ENCODE results near the gene MGAT2. TPM values are rescaled to one million over a fixed set of nuclear protein-coding genes. Genes with fewer than 3 reads are reported as not detected.
A peak's percentile ranks its signal among the peaks of the same experiment; 100 is the strongest.
"Not testable (repeated sequence)": the region's sequence is repeated elsewhere in the genome, so short reads cannot be mapped to it uniquely, and the experiment has no call there.

The MGAT2 gene
- total RNA-seq, 2 experiments from 2014 or later: 40.4 to 43.7 TPM

GRCh38 chr14:49614196-49614595 is 6.4 kb upstream of the MGAT2 start:
- no peak for DNase-seq
- Mint-ChIP-seq H3K9me3 (no peaks in the 10 kb centered on the region), H3K27ac (no peak overlapping the region), H3K4me1 (ENCODE audit: low read depth) (peaks cover 22% of the 10 kb centered on the region), H3K36me3 (peaks cover 34% of the 10 kb centered on the region), H3K27me3 (no peaks in the 10 kb centered on the region), H3K4me3 (no peak overlapping the region)
- POLR2A ChIA-PET: no interaction called here
- CTCF ChIA-PET: no interaction called here
- intact Hi-C loops (cut with micrococcal nuclease): no loop called here

- Mint-ChIP-seq H3K27ac (no peak overlapping the region), H3K36me3 (peaks cover 41% of the 10 kb centered on the region), H3K4me1 (ENCODE audit: low read depth) (peaks cover 20% of the 10 kb centered on the region), H3K27me3 (no peaks in the 10 kb centered on the region), H3K4me3 (no peak overlapping the region), H3K9me3 (no peaks in the 10 kb centered on the region)
- POLR2A ChIA-PET: no interaction called here
- DNase-seq: no peak
- CTCF ChIA-PET: no interaction called here
- intact Hi-C loops (cut with micrococcal nuclease): no loop called here
Measured at GRCh38 chr14:49615776-49616175, 4.8 kb upstream of the MGAT2 start.

DNA sequence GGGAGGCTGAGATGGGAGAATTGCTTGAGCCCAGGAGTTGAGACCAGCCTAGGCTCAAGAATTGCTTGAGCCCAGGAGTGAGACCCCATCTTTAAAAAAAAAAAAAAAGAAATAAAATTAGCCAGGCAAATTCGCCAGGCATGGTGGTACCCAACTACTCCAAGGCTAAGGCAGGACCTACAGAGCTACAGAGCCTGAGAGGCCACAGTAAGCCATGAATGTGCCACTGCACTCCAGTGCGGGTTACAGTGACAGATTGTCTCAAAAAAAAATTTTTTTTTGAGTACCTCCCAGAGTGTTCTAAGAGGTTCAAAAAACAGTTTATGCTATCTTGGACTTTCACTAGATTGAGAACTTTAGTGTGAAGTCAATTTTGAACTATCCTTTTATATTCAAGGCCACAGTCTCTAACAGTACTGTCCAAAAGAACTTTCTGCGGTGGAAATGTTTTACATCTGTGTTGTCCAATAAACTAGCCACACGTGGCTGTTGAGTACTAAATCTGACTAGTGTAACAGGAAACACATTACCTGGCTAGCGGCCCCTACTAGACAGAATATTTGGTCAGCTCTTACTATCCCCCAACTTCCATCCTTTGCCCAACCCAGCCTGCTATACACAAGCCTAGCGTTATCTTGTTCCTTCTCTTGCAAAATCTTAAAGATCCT is 2.6 kb upstream of the MGAT2 start:
- Mint-ChIP-seq H3K36me3 (peaks cover 53% of the 10 kb centered on the region), H3K27ac (peak overlapping the region; percentile 40), H3K4me1 (ENCODE audit: low read depth) (peaks cover 22% of the 10 kb centered on the region), H3K9me3 (no peaks in the 10 kb centered on the region), H3K4me3 (peak overlapping the region; percentile 2), H3K27me3 (no peaks in the 10 kb centered on the region)
- intact Hi-C loops (cut with micrococcal nuclease): no loop called here
- ChIA-PET POLR2A (interaction anchor here (1.1 kb wide), 1 partner anchor 31 kb away, joined by 4 read pairs; the partner anchor contains the start of gene RPS29), CTCF (interaction anchor here (1.0 kb wide), 1 partner anchor 16 kb away, joined by 3 read pairs; no protein-coding TSS in a partner anchor)
- DNase-seq: no peak

- DNase-seq: peak; percentile 33
- H3K36me3 Mint-ChIP-seq: peaks cover 52% of the 10 kb centered on the region
- H3K4me1 Mint-ChIP-seq (ENCODE audit: low read depth): peaks cover 31% of the 10 kb centered on the region
- H3K9me3 Mint-ChIP-seq; H3K27me3 Mint-ChIP-seq; intact Hi-C loops (cut with micrococcal nuclease): not testable (repeated sequence)
- H3K27ac Mint-ChIP-seq: peak overlapping the region; percentile 96
- CTCF ChIA-PET: interaction anchor here (1.2 to 7.1 kb wide), 7 partner anchors 14 to 243 kb away, joined by 3 to 100 read pairs (median 10); partner anchors contain the start of genes DNAAF2, KLHDC2, LRR1 and NEMF
- peak overlapping the region; percentile 96 for H3K4me3 Mint-ChIP-seq
- POLR2A ChIA-PET: interaction anchor here (2.2 to 3.5 kb wide), 5 partner anchors 14 to 243 kb away, joined by 8 to 102 read pairs (median 21); partner anchors contain the start of genes DNAAF2, KLHDC2 and RPS29
Measured at GRCh38 chr14:49619273-49619672, 1.3 kb upstream of the MGAT2 start.

DNA sequence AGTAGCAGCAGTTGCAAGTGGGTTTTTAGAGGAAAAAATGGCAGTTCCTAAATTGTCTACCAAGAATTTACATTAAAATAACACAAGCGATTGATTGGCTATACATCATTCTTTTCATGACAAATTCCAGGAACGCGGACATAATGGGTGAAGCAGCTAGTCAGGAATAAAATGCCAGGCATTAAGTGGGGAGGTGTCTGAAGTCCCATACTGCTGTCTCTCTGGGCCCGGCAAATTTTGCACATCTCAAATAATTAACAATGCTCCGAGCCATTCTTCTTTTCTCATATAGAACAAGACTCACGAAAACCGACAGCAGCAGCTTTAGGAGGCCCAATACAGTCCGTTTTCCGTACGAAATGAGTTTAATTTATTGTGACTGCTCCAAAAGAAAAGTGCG is 869 bp upstream of the MGAT2 start:
- intact Hi-C loops (cut with micrococcal nuclease): loop anchor here (1.0 to 5.0 kb wide), 8 partner anchors 15 to 693 kb away; partner anchors contain the start of genes ARF6, DMAC2L, KLHDC2 and L2HGDH
- Mint-ChIP-seq H3K27me3 (no peaks in the 10 kb centered on the region), H3K4me1 (ENCODE audit: low read depth) (peaks cover 34% of the 10 kb centered on the region), H3K36me3 (peaks cover 53% of the 10 kb centered on the region), H3K27ac (peak overlapping the region; percentile 96), H3K9me3 (no peaks in the 10 kb centered on the region), H3K4me3 (peak overlapping the region; percentile 96)
- ChIA-PET POLR2A (interaction anchor here (0.6 to 3.5 kb wide), 14 partner anchors 10 to 497 kb away, joined by 3 to 102 read pairs (median 8); partner anchors contain the start of genes DNAAF2, KLHDC2, LRR1 and POLE2), CTCF (interaction anchor here (0.7 to 7.1 kb wide), 9 partner anchors 14 to 244 kb away, joined by 3 to 100 read pairs (median 8); partner anchors contain the start of genes DNAAF2, KLHDC2, LRR1 and NEMF)
- no peak for DNase-seq

DNA sequence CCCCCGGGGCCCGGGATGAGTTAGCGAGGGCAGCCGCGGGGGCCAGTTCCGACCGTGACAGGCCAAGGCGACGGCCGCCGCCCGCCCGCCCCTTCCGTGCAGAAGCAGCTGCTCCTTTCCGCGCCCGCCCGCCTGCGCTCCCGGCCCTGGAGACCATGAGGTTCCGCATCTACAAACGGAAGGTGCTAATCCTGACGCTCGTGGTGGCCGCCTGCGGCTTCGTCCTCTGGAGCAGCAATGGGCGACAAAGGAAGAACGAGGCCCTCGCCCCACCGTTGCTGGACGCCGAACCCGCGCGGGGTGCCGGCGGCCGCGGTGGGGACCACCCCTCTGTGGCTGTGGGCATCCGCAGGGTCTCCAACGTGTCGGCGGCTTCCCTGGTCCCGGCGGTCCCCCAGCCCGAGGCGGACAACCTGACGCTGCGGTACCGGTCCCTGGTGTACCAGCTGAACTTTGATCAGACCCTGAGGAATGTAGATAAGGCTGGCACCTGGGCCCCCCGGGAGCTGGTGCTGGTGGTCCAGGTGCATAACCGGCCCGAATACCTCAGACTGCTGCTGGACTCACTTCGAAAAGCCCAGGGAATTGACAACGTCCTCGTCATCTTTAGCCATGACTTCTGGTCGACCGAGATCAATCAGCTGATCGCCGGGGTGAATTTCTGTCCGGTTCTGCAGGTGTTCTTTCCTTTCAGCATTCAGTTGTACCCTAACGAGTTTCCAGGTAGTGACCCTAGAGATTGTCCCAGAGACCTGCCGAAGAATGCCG is 699 bp downstream of the MGAT2 start:
- Mint-ChIP-seq H3K36me3 (peaks cover 51% of the 10 kb centered on the region), H3K27me3 (no peaks in the 10 kb centered on the region), H3K9me3 (no peaks in the 10 kb centered on the region), H3K4me3 (peak overlapping the region; percentile 96), H3K4me1 (ENCODE audit: low read depth) (peaks cover 43% of the 10 kb centered on the region), H3K27ac (peak overlapping the region; percentile 96)
- peak; percentile 75 for DNase-seq
- intact Hi-C loops (cut with micrococcal nuclease): loop anchor here (2.0 to 5.0 kb wide), 4 partner anchors 159 to 692 kb away; partner anchors contain the start of genes ARF6, DMAC2L and L2HGDH
- POLR2A ChIA-PET: interaction anchor here (0.8 to 3.5 kb wide), 17 partner anchors 9 to 495 kb away, joined by 3 to 102 read pairs (median 7); partner anchors contain the start of genes DNAAF2, KLHDC2, LRR1 and NEMF
- CTCF ChIA-PET: interaction anchor here (0.6 to 7.1 kb wide), 8 partner anchors 12 to 241 kb away, joined by 3 to 100 read pairs (median 9); partner anchors contain the start of genes DNAAF2, KLHDC2, LRR1 and NEMF

DNA sequence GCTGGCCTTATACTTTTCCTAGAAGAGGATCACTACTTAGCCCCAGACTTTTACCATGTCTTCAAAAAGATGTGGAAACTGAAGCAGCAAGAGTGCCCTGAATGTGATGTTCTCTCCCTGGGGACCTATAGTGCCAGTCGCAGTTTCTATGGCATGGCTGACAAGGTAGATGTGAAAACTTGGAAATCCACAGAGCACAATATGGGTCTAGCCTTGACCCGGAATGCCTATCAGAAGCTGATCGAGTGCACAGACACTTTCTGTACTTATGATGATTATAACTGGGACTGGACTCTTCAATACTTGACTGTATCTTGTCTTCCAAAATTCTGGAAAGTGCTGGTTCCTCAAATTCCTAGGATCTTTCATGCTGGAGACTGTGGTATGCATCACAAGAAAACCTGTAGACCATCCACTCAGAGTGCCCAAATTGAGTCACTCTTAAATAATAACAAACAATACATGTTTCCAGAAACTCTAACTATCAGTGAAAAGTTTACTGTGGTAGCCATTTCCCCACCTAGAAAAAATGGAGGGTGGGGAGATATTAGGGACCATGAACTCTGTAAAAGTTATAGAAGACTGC is 1.5 kb downstream of the MGAT2 start:
- H3K27me3 Mint-ChIP-seq: no peaks in the 10 kb centered on the region
- peaks cover 42% of the 10 kb centered on the region for H3K4me1 Mint-ChIP-seq (ENCODE audit: low read depth)
- H3K9me3 Mint-ChIP-seq: no peaks in the 10 kb centered on the region
- peak overlapping the region; percentile 96 for H3K27ac Mint-ChIP-seq
- CTCF ChIA-PET: interaction anchor here (2.3 to 7.1 kb wide), 6 partner anchors 11 to 240 kb away, joined by 8 to 100 read pairs (median 12); partner anchors contain the start of genes DNAAF2, LRR1, NEMF and RPS29
- H3K36me3 Mint-ChIP-seq: peaks cover 52% of the 10 kb centered on the region
- POLR2A ChIA-PET: interaction anchor here (0.8 to 3.5 kb wide), 8 partner anchors 11 to 378 kb away, joined by 3 to 102 read pairs (median 20); partner anchors contain the start of genes DNAAF2, KLHDC2, LRR1 and RPS29
- DNase-seq: no peak
- H3K4me3 Mint-ChIP-seq: peak overlapping the region; percentile 96
- intact Hi-C loops (cut with micrococcal nuclease): loop anchor here (5.0 kb wide), 2 partner anchors 160 to 440 kb away; no protein-coding TSS in a partner anchor

- intact Hi-C loops (cut with micrococcal nuclease): loop anchor here (5.0 kb wide), 2 partner anchors 161 to 439 kb away; no protein-coding TSS in a partner anchor
- H3K4me3 Mint-ChIP-seq: peak overlapping the region; percentile 96
- H3K27ac Mint-ChIP-seq: peak overlapping the region; percentile 86
- DNase-seq: no peak
- H3K9me3 Mint-ChIP-seq: no peaks in the 10 kb centered on the region
- POLR2A ChIA-PET: interaction anchor here (0.8 to 2.4 kb wide), 4 partner anchors 10 to 240 kb away, joined by 3 to 21 read pairs (median 4); partner anchors contain the start of gene DNAAF2
- peaks cover 47% of the 10 kb centered on the region for H3K36me3 Mint-ChIP-seq
- H3K27me3 Mint-ChIP-seq: no peaks in the 10 kb centered on the region
- CTCF ChIA-PET: interaction anchor here (1.3 to 7.1 kb wide), 5 partner anchors 10 to 238 kb away, joined by 3 to 100 read pairs (median 7); partner anchors contain the start of genes DNAAF2, NEMF and RPS29
- peaks cover 38% of the 10 kb centered on the region for H3K4me1 Mint-ChIP-seq (ENCODE audit: low read depth)
Measured at GRCh38 chr14:49623387-49623786, 2.8 kb downstream of the MGAT2 start.

DNA sequence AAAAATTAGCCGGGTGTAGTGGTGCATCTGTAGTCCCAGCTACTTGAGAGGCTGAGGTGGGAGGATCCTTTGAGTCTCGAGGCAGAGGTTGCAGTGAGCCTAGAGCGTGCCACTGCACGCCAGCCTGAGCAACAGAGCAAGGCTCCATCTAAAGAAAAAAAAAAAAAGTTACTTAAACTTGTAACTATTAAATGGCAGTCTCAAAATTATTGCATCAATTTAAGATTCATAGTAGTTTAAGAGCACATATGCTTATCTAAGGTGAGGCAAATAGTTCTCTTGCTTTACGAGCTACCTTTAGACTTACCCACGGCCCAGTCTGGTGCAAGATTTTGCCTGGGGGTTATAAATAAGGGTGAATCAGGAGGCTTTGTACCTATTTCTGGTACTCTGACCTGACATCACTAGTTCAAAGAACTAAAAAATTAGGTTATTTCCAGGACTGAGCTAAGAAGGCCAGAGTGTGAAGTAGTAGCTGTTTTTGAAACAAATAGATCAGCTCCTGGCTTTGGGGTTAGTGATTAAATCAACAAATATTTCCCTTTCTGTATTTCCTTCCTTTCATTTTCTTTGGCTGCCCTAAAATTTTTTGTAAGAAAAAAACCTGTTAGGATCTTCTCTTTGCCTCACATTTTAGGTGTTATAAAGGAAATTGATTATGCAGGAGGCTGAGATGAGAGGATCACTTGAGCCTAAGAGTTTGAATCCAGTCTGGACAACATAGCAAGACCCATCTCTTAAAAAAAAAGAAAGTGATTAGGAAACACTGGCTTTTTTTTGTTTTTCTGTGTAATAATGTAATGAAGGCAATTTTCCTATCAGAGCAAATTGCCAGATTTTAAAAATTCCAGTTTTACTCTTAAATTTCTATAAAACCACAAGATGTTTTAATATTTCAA is 3.6 kb downstream of the MGAT2 start:
- H3K27ac Mint-ChIP-seq: peak overlapping the region; percentile 86
- H3K9me3 Mint-ChIP-seq: no peaks in the 10 kb centered on the region
- H3K36me3 Mint-ChIP-seq: peaks cover 40% of the 10 kb centered on the region
- H3K27me3 Mint-ChIP-seq: no peaks in the 10 kb centered on the region
- H3K4me1 Mint-ChIP-seq (ENCODE audit: low read depth): peaks cover 41% of the 10 kb centered on the region
- peak overlapping the region; percentile 96 for H3K4me3 Mint-ChIP-seq
- DNase-seq: peak; percentile 42
- POLR2A ChIA-PET: interaction anchor here (0.6 to 2.4 kb wide), 8 partner anchors 9 to 274 kb away, joined by 3 to 21 read pairs (median 3); partner anchors contain the start of genes ARF6, DNAAF2 and LRR1
- intact Hi-C loops (cut with micrococcal nuclease): loop anchor here (5.0 kb wide), 2 partner anchors 162 to 438 kb away; no protein-coding TSS in a partner anchor
- CTCF ChIA-PET: interaction anchor here (0.9 to 7.1 kb wide), 6 partner anchors 9 to 238 kb away, joined by 3 to 100 read pairs (median 5); partner anchors contain the start of genes DNAAF2, NEMF and RPS29

Data from activated CD4-positive, alpha-beta memory T cell treated with anti-CD3 and anti-CD28 coated beads for 36 hours (primary cell).